ENCODE data around the gene MPZ.
"Not testable (repeated sequence)": the region's sequence is repeated elsewhere in the genome, so short reads cannot be mapped to it uniquely, and the experiment has no call there.

The MPZ gene

GRCh38 chr1:161260376-161261260 is 49.1 kb downstream of the MPZ start:
- H3K27ac ChIP-seq: no peak overlapping the region
- ChIA-PET CTCF (interaction anchor here (1.4 kb wide), 1 partner anchor 31 kb away, joined by 5 read pairs; no protein-coding TSS in a partner anchor), POLR2A (ENCODE audit: low non-redundant PET) (no interaction called here)
- DNase-seq (ENCODE audit: low spot score): no peak
- TF ChIP-seq CTCF (conservative IDR thresholded peaks at IDR 0.05; ENCODE audit: low read depth): no peak

- TF ChIP-seq CTCF (conservative IDR thresholded peaks at IDR 0.05; ENCODE audit: low read depth): no peak
- POLR2A ChIA-PET (ENCODE audit: low non-redundant PET): no interaction called here
- no peak for DNase-seq (ENCODE audit: low spot score)
- no peak overlapping the region for H3K27ac ChIP-seq
- CTCF ChIA-PET: interaction anchor here (0.7 kb wide), 1 partner anchor 18 kb away, joined by 3 read pairs; no protein-coding TSS in a partner anchor
Observed at GRCh38 chr1:161259765-161260164, 50.0 kb downstream of the MPZ start.

- ChIA-PET CTCF (interaction anchor here (0.7 to 1.2 kb wide), 2 partner anchors 18 to 32 kb away, joined by 3 read pairs; no protein-coding TSS in a partner anchor), POLR2A (ENCODE audit: low non-redundant PET) (no interaction called here)
- no peak for DNase-seq (ENCODE audit: low spot score)
- no peak overlapping the region for H3K27ac ChIP-seq
- TF ChIP-seq CTCF (conservative IDR thresholded peaks at IDR 0.05; ENCODE audit: low read depth): no peak
Observed at GRCh38 chr1:161259345-161259702, 50.4 kb downstream of the MPZ start.

- ChIA-PET POLR2A (ENCODE audit: low non-redundant PET) (no interaction called here), CTCF (interaction anchor here (1.2 kb wide), 1 partner anchor 32 kb away, joined by 3 read pairs; no protein-coding TSS in a partner anchor)
- TF ChIP-seq CTCF (conservative IDR thresholded peaks at IDR 0.05; ENCODE audit: low read depth): no peak
- peak; percentile 51 for DNase-seq (ENCODE audit: low spot score)
- no peak within 1 kb of the TSS for H3K27ac ChIP-seq
Observed at GRCh38 chr1:161258439-161259344, 51.1 kb downstream of the MPZ start, which contains the start of gene PCP4L1. Gene PCP4L1, plus strand, starts transcription at chr1:161258745. Its CDS starts 230 bp downstream, at chr1:161258975.

GRCh38 chr1:161257109-161257508 is 52.7 kb downstream of the MPZ start:
- H3K27ac ChIP-seq; CTCF ChIA-PET; DNase-seq (ENCODE audit: low spot score): not testable (repeated sequence)
- POLR2A ChIA-PET (ENCODE audit: low non-redundant PET): interaction anchor here (0.6 kb wide), 1 partner anchor 769 kb away, joined by 3 read pairs; no protein-coding TSS in a partner anchor

GRCh38 chr1:161255955-161256520 is 53.7 kb downstream of the MPZ start:
- POLR2A ChIA-PET (ENCODE audit: low non-redundant PET); H3K27ac ChIP-seq; CTCF ChIA-PET; DNase-seq (ENCODE audit: low spot score): not testable (repeated sequence)

- H3K27ac ChIP-seq; CTCF ChIA-PET; DNase-seq (ENCODE audit: low spot score); POLR2A ChIA-PET (ENCODE audit: low non-redundant PET): not testable (repeated sequence)
Observed at GRCh38 chr1:161255302-161255701, 54.5 kb downstream of the MPZ start.
